HEK293 (cell line): Measurements from ENCODE around the gene AXIN1.

Source experiments
- BCL11A ChIP-seq: fragments of 450-650 bp; formaldehyde crosslinking; IDR thresholded peaks from 2 replicates; pipeline ENCODE4 v1.5.1; 2016; ENCODE audit warnings: low read depth, missing biosample characterization, missing genetic modification characterization
- CTCF ChIP-seq: fragments of 450-650 bp; formaldehyde crosslinking; IDR thresholded peaks from 2 replicates; pipeline ENCODE4 v1.5.1; 2016; ENCODE audit warnings: missing biosample characterization, missing genetic modification characterization
- IKZF3 ChIP-seq: fragments of 450-650 bp; IDR thresholded peaks from 2 replicates; pipeline ENCODE4 v1.5.0; 2018; ENCODE audit warnings: missing biosample characterization, mild to moderate bottlenecking, missing genetic modification characterization, moderate library complexity
- REST ChIP-seq: fragments of 450-650 bp; formaldehyde crosslinking; IDR thresholded peaks from 2 replicates; pipeline ENCODE4 v1.5.1; 2016; ENCODE audit warnings: missing biosample characterization, missing genetic modification characterization
- SETDB1 ChIP-seq: IDR thresholded peaks from one replicate; pipeline ENCODE4 v1.6.1; 2017; ENCODE audit warnings: mild to moderate bottlenecking, low read length, moderate library complexity, mixed read lengths; ENCODE audit not compliant: insufficient read length
- TCF7L2 ChIP-seq: IDR thresholded peaks from 2 replicates; pipeline ENCODE4 v1.6.1; 2011; ENCODE audit warnings: low read depth, mild to moderate bottlenecking, inconsistent platforms, low read length, moderate library complexity, borderline replicate concordance
- YY1 ChIP-seq: fragments of 450-650 bp; formaldehyde crosslinking; IDR thresholded peaks from 2 replicates; pipeline ENCODE4 v1.5.1; 2018; ENCODE audit warnings: missing biosample characterization, missing genetic modification characterization
- ZBTB44 ChIP-seq: fragments of 450-650 bp; IDR thresholded peaks from 2 replicates; pipeline ENCODE4 v1.5.1; 2018; ENCODE audit warnings: missing biosample characterization, mild to moderate bottlenecking, missing genetic modification characterization
- ZNF114 ChIP-seq: fragments of 450-650 bp; formaldehyde crosslinking; IDR thresholded peaks from 2 replicates; pipeline ENCODE4 v1.5.0; 2017; ENCODE audit warnings: missing biosample characterization, missing genetic modification characterization
- ZNF311 ChIP-seq: fragments of 450-650 bp; formaldehyde crosslinking; IDR thresholded peaks from 2 replicates; pipeline ENCODE4 v1.5.1; 2017; ENCODE audit warnings: missing biosample characterization, missing genetic modification characterization, borderline replicate concordance
- ZNF639 ChIP-seq: fragments of 450-650 bp; formaldehyde crosslinking; IDR thresholded peaks from 2 replicates; pipeline ENCODE4 v1.5.1; 2016; ENCODE audit warnings: missing biosample characterization, missing genetic modification characterization

GRCh38 chr16:353404-354290 lies 1.1 kb upstream of the AXIN1 start:
- TF ChIP-seq ZNF639 (tag by site-specific recombination): no peak
- no peak for TF ChIP-seq ZBTB44 (tag by site-specific recombination)
- no peak for TF ChIP-seq SETDB1
- 0 out of 2 replicates have a peak, but pooled peaks have one; percentile 3 for TF ChIP-seq YY1 (tag by site-specific recombination)
- no peak for TF ChIP-seq ZNF311 (tag by site-specific recombination)
- TF ChIP-seq REST: no peak
- TF ChIP-seq CTCF: no peak
- TF ChIP-seq TCF7L2: no peak
- TF ChIP-seq IKZF3 (tag by site-specific recombination): no peak
- no peak for TF ChIP-seq BCL11A
- no peak for TF ChIP-seq ZNF114 (tag by site-specific recombination)
